ENCODE data around the gene ANKRD2.
"Not testable (repeated sequence)": the region's sequence is repeated elsewhere in the genome, so short reads cannot be mapped to it uniquely, and the experiment has no call there.

The ANKRD2 gene

DNA sequence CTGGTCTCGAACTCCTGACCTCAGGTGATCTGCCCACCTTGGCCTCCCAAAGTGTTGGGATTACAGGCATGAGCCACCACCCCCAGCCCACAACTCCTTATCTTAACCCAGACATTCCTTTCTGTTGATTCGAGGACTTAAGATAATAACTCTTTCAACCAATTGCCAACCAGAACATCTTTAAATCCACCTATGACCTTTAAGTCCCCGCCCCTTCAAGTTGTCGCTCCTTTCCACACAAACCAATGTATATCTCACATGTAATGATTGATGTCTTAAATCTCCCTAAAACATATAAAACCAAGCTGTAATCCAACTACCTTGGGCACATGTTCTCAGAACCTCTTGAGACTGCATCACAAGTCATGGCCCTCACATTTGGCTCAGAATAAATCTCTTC lies 7.8 kb upstream of the ANKRD2 start:
- H3K4me3 ChIP-seq (ENCODE audit: low read length), result no peak overlapping the region

DNA sequence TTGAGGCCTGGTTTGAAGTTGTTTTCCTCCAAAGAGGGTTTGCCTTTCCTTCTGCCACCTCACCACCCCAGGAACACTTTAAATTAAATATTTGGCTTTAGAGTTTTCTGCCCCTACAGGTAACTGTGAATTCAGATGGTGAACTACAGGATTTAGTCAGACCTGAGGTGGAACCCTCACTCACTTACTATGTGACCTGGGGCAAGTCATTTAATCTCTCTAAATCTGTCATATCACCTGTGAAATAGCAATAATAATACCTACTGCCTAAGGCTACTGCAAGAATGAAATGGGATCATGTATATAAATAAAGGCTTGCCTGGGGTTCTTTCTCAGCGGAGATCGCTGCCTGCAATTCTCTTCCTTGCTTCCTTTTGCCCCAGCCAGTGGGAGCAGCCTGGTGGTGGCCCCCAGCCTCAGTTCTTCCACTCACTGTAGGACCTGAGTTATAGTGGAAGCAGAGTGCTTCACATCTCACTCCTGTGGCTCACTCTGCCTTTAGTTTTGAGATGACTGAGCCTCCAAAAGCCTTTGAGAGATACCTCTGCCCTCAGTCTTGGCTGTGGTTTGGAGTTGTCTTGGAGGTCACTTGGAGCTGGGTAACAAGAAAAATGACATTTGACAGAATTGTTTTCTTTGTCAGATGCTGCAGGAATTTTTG lies 6.1 kb upstream of the ANKRD2 start:
- Histone ChIP-seq H3K4me3 (ENCODE audit: low read length) (no peak overlapping the region), H3K27ac (ENCODE audit: low read length) (no peak overlapping the region), H3K27me3 (ENCODE audit: control insufficient read depth, insufficient read depth, low read length) (no peaks in the 10 kb centered on the region), H3K9me3 (ENCODE audit: control insufficient read depth, low read depth, low read length) (no peaks in the 10 kb centered on the region), H3K4me1 (ENCODE audit: control insufficient read depth, low read depth, low read length) (no peaks in the 10 kb centered on the region), H3K9ac (ENCODE audit: low read length) (no peak overlapping the region), H3K36me3 (ENCODE audit: control insufficient read depth, low read depth, low read length) (no peaks in the 10 kb centered on the region)

More for the DNA sequence above, 7.8 kb upstream of the ANKRD2 start:
- Histone ChIP-seq H3K27me3 (ENCODE audit: control insufficient read depth, insufficient read depth, low read length) (no peaks in the 10 kb centered on the region), H3K9me3 (ENCODE audit: control insufficient read depth, low read depth, low read length) (no peaks in the 10 kb centered on the region), H3K4me1 (ENCODE audit: control insufficient read depth, low read depth, low read length) (no peaks in the 10 kb centered on the region), H3K27ac (ENCODE audit: low read length) (no peak overlapping the region), H3K36me3 (ENCODE audit: control insufficient read depth, low read depth, low read length) (no peaks in the 10 kb centered on the region), H3K9ac (ENCODE audit: low read length) (no peak overlapping the region)

DNA sequence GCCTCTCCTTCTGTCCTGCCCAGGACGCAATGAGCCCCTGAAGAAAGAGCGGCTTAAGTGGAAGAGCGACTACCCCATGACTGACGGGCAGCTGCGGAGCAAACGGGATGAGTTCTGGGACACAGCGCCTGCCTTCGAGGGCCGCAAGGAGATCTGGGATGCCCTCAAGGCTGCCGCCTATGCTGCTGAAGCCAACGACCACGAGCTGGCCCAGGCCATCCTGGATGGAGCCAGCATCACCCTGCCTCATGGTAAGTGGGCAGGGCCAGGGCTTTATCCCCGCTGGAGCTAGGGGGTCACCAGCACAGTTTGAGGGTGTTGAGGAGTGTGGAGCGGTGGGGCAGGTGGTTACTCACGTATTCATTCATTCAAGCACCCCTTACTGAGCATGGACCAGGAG lies 4.7 kb upstream of the ANKRD2 start:
- H3K9ac ChIP-seq (ENCODE audit: low read length), result no peak overlapping the region
- H3K27me3 ChIP-seq (ENCODE audit: control insufficient read depth, insufficient read depth, low read length), result no peaks in the 10 kb centered on the region
- H3K4me1 ChIP-seq (ENCODE audit: control insufficient read depth, low read depth, low read length), result no peaks in the 10 kb centered on the region
- H3K36me3 ChIP-seq (ENCODE audit: control insufficient read depth, low read depth, low read length), result no peaks in the 10 kb centered on the region
- H3K4me3 ChIP-seq (ENCODE audit: low read length), result no peak overlapping the region
- H3K9me3 ChIP-seq (ENCODE audit: control insufficient read depth, low read depth, low read length), result no peaks in the 10 kb centered on the region
- H3K27ac ChIP-seq (ENCODE audit: low read length), result no peak overlapping the region

DNA sequence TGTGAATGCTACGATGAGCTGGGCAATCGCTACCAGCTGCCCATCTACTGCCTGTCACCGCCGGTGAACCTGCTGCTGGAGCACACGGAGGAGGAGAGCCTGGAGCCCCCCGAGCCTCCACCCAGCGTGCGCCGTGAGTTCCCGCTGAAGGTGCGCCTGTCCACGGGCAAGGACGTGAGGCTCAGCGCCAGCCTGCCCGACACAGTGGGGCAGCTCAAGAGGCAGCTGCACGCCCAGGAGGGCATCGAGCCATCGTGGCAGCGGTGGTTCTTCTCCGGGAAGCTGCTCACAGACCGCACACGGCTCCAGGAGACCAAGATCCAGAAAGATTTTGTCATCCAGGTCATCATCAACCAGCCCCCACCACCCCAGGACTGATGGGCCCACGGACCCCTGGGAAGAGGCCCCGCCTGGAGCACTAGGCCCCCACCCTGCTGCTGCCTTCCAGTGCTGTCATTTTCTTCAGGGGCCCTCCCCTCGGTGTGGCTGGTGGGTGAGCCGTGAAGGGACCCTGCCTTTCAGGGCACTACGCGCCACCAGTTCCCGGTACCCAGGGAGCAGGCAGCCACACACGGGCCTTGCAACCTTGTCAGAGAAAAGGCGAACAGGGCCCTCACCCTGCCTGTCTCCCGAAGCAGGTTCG lies 2.3 kb upstream of the ANKRD2 start:
- H3K4me3 ChIP-seq (ENCODE audit: low read length), result no peak overlapping the region
- H3K27ac ChIP-seq (ENCODE audit: low read length), result no peak overlapping the region
- no peak overlapping the region for H3K9ac ChIP-seq (ENCODE audit: low read length)
- no peaks in the 10 kb centered on the region for H3K9me3 ChIP-seq (ENCODE audit: control insufficient read depth, low read depth, low read length)
- H3K4me1 ChIP-seq (ENCODE audit: control insufficient read depth, low read depth, low read length), result no peaks in the 10 kb centered on the region
- no peaks in the 10 kb centered on the region for H3K27me3 ChIP-seq (ENCODE audit: control insufficient read depth, insufficient read depth, low read length)
- no peaks in the 10 kb centered on the region for H3K36me3 ChIP-seq (ENCODE audit: control insufficient read depth, low read depth, low read length)

DNA sequence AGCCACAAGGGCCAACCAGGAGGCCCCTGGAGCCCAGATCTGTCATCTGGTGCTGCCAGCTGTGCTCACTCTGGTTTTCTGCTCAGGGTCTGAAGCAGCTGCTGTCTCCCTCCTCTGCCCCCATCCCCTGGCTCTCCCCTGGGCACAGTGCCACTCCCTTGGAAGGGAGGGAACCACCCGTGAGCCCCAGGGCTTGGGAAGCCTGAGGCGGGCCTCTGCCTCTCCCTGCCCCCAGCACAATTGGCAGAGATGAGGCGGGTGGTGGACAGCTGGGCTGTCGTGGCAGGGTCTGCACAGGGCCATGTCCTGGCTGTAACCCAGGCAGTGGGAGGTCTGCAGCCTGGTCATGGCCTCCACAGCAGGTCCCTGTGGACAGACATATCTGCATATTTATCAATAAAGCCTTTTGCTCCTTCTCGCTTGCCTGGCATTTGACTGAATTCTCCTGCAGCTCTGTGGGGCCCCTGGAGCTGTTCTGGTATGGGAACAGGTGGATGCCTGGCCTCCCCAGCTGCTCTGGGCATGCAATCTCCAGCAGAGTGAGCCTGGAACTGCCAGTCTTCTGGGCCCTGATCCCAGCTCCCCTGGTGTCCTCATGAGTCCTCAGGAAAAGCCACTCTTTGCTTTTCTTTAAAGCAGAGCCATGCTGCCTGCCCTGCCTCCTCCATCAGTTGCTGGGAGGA lies 1.6 kb upstream of the ANKRD2 start:
- H3K27me3 ChIP-seq (ENCODE audit: control insufficient read depth, insufficient read depth, low read length), result no peaks in the 10 kb centered on the region

DNA sequence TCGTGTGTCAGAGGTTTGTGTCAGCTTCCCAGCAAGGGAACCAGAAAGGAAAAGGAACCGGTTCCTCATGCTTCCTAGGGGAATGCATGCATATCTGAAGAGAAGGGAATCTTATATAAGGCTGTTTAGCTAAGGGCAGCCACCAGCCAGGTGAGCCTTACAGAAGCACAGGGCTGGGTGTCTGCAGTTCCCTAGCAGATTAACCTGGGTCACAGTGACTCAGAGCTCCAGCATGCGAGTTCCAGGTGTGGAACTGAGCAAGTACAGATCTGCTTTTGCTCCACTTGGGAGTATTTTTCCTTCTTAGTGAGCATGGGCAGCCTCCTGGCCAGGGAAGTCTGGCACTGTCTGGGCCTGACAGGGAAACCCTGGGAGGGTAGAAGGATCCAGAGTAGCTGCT lies 957 bp upstream of the ANKRD2 start:
- Histone ChIP-seq H3K4me3 (ENCODE audit: low read length) (no peak overlapping the region), H3K4me1 (ENCODE audit: control insufficient read depth, low read depth, low read length) (no peaks in the 10 kb centered on the region), H3K9ac (ENCODE audit: low read length) (no peak overlapping the region), H3K9me3 (ENCODE audit: control insufficient read depth, low read depth, low read length) (no peaks in the 10 kb centered on the region), H3K27me3 (ENCODE audit: control insufficient read depth, insufficient read depth, low read length) (no peaks in the 10 kb centered on the region), H3K36me3 (ENCODE audit: control insufficient read depth, low read depth, low read length) (no peaks in the 10 kb centered on the region), H3K27ac (ENCODE audit: low read length) (no peak overlapping the region)

More for the DNA sequence above, 1.6 kb upstream of the ANKRD2 start:
- no peaks in the 10 kb centered on the region for H3K4me1 ChIP-seq (ENCODE audit: control insufficient read depth, low read depth, low read length)
- H3K27ac ChIP-seq (ENCODE audit: low read length), result no peak overlapping the region
- no peak overlapping the region for H3K4me3 ChIP-seq (ENCODE audit: low read length)
- no peaks in the 10 kb centered on the region for H3K9me3 ChIP-seq (ENCODE audit: control insufficient read depth, low read depth, low read length)
- H3K9ac ChIP-seq (ENCODE audit: low read length), result no peak overlapping the region
- no peaks in the 10 kb centered on the region for H3K36me3 ChIP-seq (ENCODE audit: control insufficient read depth, low read depth, low read length)

DNA sequence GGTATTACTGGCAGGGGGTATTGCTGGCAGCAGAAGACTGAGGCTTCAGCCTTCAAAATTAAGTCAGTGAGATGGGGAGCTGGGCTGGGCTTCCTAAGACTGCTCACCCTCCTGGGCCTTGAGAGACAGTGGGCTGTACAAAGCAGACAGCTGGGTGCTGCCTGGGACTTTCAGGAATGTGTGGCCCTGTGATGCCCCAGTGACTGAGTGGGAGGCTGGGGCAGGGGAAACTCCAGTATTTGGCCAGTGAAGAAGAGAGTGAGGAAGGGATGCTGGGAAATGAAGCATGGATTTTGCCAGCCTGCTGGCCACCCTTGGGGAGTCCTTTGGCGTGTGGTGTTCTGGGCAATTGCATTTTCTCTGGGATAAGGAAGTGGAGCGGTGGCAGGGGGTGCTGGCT lies 442 bp downstream of the ANKRD2 start:
- Histone ChIP-seq H3K9me3 (ENCODE audit: control insufficient read depth, low read depth, low read length) (no peaks in the 10 kb centered on the region), H3K27ac (ENCODE audit: low read length) (no peak overlapping the region), H3K9ac (ENCODE audit: low read length) (no peak overlapping the region), H3K4me3 (ENCODE audit: low read length) (no peak overlapping the region), H3K36me3 (ENCODE audit: control insufficient read depth, low read depth, low read length) (no peaks in the 10 kb centered on the region), H3K27me3 (ENCODE audit: control insufficient read depth, insufficient read depth, low read length) (no peaks in the 10 kb centered on the region), H3K4me1 (ENCODE audit: control insufficient read depth, low read depth, low read length) (no peaks in the 10 kb centered on the region)

DNA sequence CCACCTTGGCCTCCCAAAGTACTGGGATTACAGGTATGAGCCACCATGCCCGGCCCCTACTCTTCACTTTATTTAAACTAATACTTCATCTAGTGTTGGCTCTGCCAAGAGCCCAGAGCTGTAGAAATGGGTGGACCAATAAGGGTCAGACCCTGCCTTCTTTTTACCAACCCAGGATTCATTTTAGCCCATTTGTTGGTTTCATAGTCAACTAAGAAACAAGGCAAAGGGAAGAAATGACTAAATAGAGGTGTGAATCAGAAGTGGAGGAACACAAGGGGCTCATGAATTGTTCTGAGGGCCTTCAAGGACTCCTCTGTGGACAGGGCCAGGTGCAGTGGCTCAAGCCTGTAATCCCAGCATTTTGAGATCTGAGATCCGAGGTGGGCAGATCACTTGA lies 1.1 kb downstream of the ANKRD2 start:
- Histone ChIP-seq H3K36me3 (ENCODE audit: control insufficient read depth, low read depth, low read length) (no peaks in the 10 kb centered on the region), H3K27me3 (ENCODE audit: control insufficient read depth, insufficient read depth, low read length) (no peaks in the 10 kb centered on the region), H3K9me3 (ENCODE audit: control insufficient read depth, low read depth, low read length) (no peaks in the 10 kb centered on the region), H3K4me3 (ENCODE audit: low read length) (no peak overlapping the region), H3K9ac (ENCODE audit: low read length) (no peak overlapping the region), H3K27ac (ENCODE audit: low read length) (no peak overlapping the region), H3K4me1 (ENCODE audit: control insufficient read depth, low read depth, low read length) (no peaks in the 10 kb centered on the region)

DNA sequence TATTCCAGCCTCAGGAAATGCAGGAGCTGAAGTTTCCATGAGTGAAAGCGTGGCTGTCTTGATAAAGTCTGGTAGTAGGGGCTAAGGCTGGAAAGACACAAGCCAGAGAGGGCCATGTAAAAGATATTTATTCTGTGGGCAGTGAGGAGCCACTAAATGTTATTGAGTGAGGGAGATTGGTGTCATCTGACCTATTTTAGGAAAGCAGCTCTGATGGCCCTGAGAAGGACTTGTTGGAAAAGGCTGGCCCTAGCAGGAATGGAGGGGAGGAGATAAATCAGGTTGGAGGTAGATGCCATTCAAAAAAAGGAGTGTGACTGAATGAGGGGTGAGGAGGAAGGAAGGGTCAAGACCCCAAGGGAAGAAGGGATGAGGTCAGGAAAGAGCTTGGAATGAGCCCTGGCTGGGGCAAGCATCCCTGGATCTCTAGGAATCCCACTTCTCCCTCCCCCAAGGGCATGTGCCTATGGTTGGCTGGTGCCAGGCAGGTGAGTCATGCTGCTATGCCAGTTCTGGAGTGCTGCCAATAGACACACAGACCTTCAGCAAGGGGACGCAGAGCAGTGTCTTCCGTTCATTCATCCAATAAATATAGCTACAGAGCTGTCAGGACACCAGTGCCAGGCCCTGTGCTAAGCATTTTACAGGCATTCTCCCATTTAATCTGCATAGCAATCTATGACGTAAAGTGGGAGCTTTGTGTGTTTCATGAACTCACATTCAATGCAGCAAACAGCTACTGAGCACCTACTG lies 2.0 kb downstream of the ANKRD2 start:
- no peak overlapping the region for H3K4me3 ChIP-seq (ENCODE audit: low read length)

DNA sequence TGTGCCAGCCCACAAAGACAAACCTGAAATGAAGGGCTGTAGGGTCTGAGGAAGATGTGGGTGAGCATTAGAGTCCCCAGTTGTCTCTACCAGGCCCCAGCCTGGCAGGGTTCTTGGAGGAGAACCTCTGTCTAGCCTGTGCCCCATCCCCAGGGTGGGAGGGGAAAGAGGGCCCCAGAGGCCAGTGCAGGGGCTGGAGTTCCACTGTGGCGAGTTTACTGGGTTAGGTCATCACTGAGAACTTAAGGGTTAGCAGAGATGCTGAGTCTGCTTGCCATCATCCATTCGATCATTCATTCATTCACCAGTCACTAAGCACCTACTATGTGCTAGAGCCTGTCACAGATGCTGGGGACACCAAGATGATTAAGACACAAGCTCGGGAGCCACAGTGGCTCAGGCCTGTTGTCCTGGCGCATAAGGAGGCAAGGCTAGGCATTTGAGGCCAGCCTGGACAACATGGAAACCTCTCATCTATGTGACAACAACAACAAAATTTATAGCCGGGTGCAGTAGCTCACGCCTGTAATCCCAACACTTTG lies 2.6 kb downstream of the ANKRD2 start:
- H3K27ac ChIP-seq (ENCODE audit: low read length), result no peak overlapping the region

More for the DNA sequence above, 2.0 kb downstream of the ANKRD2 start:
- no peaks in the 10 kb centered on the region for H3K36me3 ChIP-seq (ENCODE audit: control insufficient read depth, low read depth, low read length)
- no peak overlapping the region for H3K9ac ChIP-seq (ENCODE audit: low read length)
- H3K27me3 ChIP-seq (ENCODE audit: control insufficient read depth, insufficient read depth, low read length), result no peaks in the 10 kb centered on the region
- H3K4me1 ChIP-seq (ENCODE audit: control insufficient read depth, low read depth, low read length), result no peaks in the 10 kb centered on the region
- H3K9me3 ChIP-seq (ENCODE audit: control insufficient read depth, low read depth, low read length), result no peaks in the 10 kb centered on the region
- H3K27ac ChIP-seq (ENCODE audit: low read length), result no peak overlapping the region

DNA sequence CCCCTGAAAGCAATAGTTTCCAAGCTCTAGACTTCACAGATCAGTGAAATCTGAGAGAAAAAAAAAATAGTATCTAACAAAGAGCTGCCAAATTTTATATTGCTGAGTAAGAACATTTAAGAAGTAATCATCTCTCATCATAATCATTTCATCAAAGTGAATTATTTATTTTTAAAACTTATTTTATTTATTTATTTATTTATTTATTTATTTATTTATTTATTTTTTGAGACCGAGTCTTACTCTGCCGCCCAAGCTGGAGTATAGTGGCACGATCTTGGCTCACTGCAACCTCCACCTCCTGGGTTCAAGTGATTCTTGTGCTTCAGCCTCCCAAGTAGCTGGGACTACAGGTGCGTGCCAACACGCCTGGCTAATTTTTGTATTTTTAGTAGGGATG lies 3.9 kb downstream of the ANKRD2 start:
- not testable (repeated sequence) for H3K4me3 ChIP-seq (ENCODE audit: low read length); H3K36me3 ChIP-seq (ENCODE audit: control insufficient read depth, low read depth, low read length); H3K9ac ChIP-seq (ENCODE audit: low read length); H3K9me3 ChIP-seq (ENCODE audit: control insufficient read depth, low read depth, low read length); H3K4me1 ChIP-seq (ENCODE audit: control insufficient read depth, low read depth, low read length); H3K27me3 ChIP-seq (ENCODE audit: control insufficient read depth, insufficient read depth, low read length); H3K27ac ChIP-seq (ENCODE audit: low read length)

More for the DNA sequence above, 2.6 kb downstream of the ANKRD2 start:
- Histone ChIP-seq H3K27me3 (ENCODE audit: control insufficient read depth, insufficient read depth, low read length) (no peaks in the 10 kb centered on the region), H3K4me1 (ENCODE audit: control insufficient read depth, low read depth, low read length) (no peaks in the 10 kb centered on the region), H3K4me3 (ENCODE audit: low read length) (no peak overlapping the region), H3K9ac (ENCODE audit: low read length) (no peak overlapping the region), H3K9me3 (ENCODE audit: control insufficient read depth, low read depth, low read length) (no peaks in the 10 kb centered on the region), H3K36me3 (ENCODE audit: control insufficient read depth, low read depth, low read length) (no peaks in the 10 kb centered on the region)
